ENCODE data around the gene UVSSA. TPM values are rescaled to one million over a fixed set of nuclear protein-coding genes. Genes with fewer than 3 reads are reported as not detected.

UVSSA gene
- total RNA-seq, 4 donors from 2014 or later, result 8.5 to 13.2 (median 12.3) TPM

DNA sequence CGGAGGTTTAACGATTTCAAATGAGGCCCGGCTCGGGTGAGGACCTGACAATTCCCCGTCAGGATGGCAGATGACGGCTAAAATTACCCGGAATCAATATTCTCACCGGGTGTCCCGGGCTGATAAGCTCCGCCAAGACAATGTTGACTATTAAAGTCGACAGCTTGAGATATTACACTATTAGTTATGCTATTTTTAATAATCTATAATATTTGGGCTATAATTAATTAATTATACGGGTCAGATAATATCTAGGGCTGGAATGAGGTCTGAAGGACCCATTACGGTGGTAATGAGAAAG is 68.6 kb downstream of the UVSSA start:
- intact Hi-C loops (cut with DNase I; ENCODE audit: low total_unique reads), result no loop called here
- in situ Hi-C loops (cut with MboI; ENCODE audit: low sequenced_read_pairs in 4 of 4), result no loop called here
- DNase-seq (no peak), ATAC-seq (no peak)
- no peak overlapping the region for H3K27ac ChIP-seq
- TF ChIP-seq, protein P1, sequence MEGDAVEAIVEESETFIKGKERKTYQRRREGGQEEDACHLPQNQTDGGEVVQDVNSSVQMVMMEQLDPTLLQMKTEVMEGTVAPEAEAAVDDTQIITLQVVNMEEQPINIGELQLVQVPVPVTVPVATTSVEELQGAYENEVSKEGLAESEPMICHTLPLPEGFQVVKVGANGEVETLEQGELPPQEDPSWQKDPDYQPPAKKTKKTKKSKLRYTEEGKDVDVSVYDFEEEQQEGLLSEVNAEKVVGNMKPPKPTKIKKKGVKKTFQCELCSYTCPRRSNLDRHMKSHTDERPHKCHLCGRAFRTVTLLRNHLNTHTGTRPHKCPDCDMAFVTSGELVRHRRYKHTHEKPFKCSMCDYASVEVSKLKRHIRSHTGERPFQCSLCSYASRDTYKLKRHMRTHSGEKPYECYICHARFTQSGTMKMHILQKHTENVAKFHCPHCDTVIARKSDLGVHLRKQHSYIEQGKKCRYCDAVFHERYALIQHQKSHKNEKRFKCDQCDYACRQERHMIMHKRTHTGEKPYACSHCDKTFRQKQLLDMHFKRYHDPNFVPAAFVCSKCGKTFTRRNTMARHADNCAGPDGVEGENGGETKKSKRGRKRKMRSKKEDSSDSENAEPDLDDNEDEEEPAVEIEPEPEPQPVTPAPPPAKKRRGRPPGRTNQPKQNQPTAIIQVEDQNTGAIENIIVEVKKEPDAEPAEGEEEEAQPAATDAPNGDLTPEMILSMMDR (IDR thresholded peaks at IDR 0.05 in 4 of 5, conservative IDR thresholded peaks at IDR 0.05 in 1 of 5), result no peak
- TF ChIP-seq POLR2A (IDR thresholded peaks at IDR 0.05), result no peak
- no peaks in the 10 kb centered on the region for H3K36me3 ChIP-seq
- no peak overlapping the region for H3K4me3 ChIP-seq
- H3K9me3 ChIP-seq, result no peaks in the 10 kb centered on the region
- H3K4me1 ChIP-seq, result no peaks in the 10 kb centered on the region
- H3K27me3 ChIP-seq, result peaks cover 62 to 86% (median 78%) of the 10 kb centered on the region in 3 donors

GRCh38 chr4:1416051-1416947 is 69.3 kb downstream of the UVSSA start:
- Histone ChIP-seq H3K9me3 (no peaks in the 10 kb centered on the region), H3K4me1 (no peaks in the 10 kb centered on the region), H3K27me3 (peaks cover 63 to 83% (median 71%) of the 10 kb centered on the region in 3 donors), H3K27ac (no peak overlapping the region), H3K36me3 (no peaks in the 10 kb centered on the region), H3K4me3 (no peak overlapping the region)
- TF ChIP-seq, protein P1 (IDR thresholded peaks at IDR 0.05 in 4 of 5, conservative IDR thresholded peaks at IDR 0.05 in 1 of 5), result no peak
- TF ChIP-seq POLR2A (IDR thresholded peaks at IDR 0.05), result no peak
- DNase-seq (no peak), ATAC-seq (no peak)
- intact Hi-C loops (cut with DNase I; ENCODE audit: low total_unique reads), result no loop called here
- in situ Hi-C loops (cut with MboI; ENCODE audit: low sequenced_read_pairs in 4 of 4), result no loop called here

DNA sequence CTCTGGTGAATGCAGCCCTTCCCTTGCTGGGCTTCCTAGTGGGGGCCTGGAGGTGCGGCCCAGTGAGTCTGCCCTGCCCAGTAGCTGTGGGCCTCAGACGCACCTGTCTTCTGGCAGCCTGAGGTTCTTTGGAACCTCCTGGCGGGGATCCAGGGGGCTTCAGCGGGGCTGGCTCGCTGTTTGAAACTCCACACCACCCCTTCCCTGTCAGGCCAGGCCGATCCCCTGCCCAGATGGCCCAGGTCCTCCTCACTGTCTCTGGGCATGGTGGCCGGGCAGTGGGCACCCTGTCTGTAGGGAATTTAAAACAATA is 69.9 kb downstream of the UVSSA start:
- no peaks in the 10 kb centered on the region for H3K9me3 ChIP-seq
- DNase-seq, result no peak
- no peak for ATAC-seq
- no peak overlapping the region for H3K4me3 ChIP-seq
- in situ Hi-C loops (cut with MboI; ENCODE audit: low sequenced_read_pairs in 4 of 4) (no loop called here), intact Hi-C loops (cut with DNase I; ENCODE audit: low total_unique reads) (no loop called here)
- H3K4me1 ChIP-seq, result no peaks in the 10 kb centered on the region
- no peak overlapping the region for H3K27ac ChIP-seq
- TF ChIP-seq, protein P1 (IDR thresholded peaks at IDR 0.05 in 4 of 5, conservative IDR thresholded peaks at IDR 0.05 in 1 of 5), result no peak
- TF ChIP-seq POLR2A (IDR thresholded peaks at IDR 0.05), result no peak
- H3K36me3 ChIP-seq, result no peaks in the 10 kb centered on the region
- peaks cover 62 to 83% (median 65%) of the 10 kb centered on the region in 3 donors for H3K27me3 ChIP-seq

DNA sequence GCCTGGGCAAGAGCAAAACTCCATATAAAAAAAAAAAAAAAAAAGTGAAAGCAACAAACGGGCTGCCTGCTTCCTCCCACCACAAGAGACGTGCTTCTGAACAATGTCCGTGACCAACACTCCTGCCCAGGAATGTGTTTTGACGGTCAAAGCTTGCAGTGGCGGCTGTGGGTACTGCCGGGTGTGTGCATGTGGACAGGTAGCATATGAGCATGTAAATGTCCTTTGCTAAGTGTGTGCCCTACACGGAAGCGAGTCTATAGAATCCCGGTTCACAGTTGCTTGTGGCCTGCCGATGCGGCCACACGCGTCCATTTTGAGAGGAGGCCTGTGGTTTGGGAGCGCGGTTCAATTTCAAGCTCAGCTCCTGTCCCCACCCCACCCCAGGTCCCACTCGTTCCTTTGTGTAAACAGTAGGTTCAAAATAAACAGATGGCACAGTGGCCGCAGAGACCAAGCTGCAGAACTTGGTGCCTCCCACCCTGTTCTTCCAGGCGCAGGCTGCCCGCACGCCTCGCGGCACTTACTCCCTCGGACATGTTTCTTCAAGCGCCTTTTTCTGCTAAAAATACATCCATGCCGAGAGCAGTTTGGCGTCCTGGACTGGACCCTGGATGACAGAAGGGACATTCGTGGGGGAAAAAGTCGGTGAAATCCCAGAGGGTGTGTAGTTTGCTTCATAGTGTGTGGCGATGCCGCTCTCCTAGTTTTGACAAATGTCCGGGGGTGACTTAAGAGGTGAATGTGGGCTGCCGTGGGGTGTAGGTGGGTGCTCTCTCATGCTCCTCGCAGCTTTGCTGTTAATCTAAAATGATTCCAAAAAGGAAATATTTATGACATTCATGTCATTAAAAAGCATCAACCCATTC is 70.7 kb downstream of the UVSSA start:
- TF ChIP-seq, protein P1 (IDR thresholded peaks at IDR 0.05 in 4 of 5, conservative IDR thresholded peaks at IDR 0.05 in 1 of 5), result no peak
- intact Hi-C loops (cut with DNase I; ENCODE audit: low total_unique reads) (no loop called here), in situ Hi-C loops (cut with MboI; ENCODE audit: low sequenced_read_pairs in 4 of 4) (no loop called here)
- Histone ChIP-seq H3K4me1 (no peaks in the 10 kb centered on the region), H3K27me3 (peaks cover 55 to 79% (median 57%) of the 10 kb centered on the region in 3 donors), H3K9me3 (no peaks in the 10 kb centered on the region), H3K36me3 (no peaks in the 10 kb centered on the region), H3K4me3 (no peak overlapping the region), H3K27ac (no peak overlapping the region)
- DNase-seq, result no peak
- no peak for ATAC-seq

Measured in gastrocnemius medialis (tissue), 4 donors.